GM18951 (cell line): Measurements from ENCODE around the gene BAHCC1.
"Not testable (repeated sequence)": the region's sequence is repeated elsewhere in the genome, so short reads cannot be mapped to it uniquely, and the experiment has no call there.

Experiments
- POLR2A ChIP-seq: IDR thresholded peaks from 4 replicates; pipeline ENCODE4 v1.6.1; 2011; ENCODE audit warnings: mild to moderate bottlenecking; ENCODE audit not compliant: insufficient read length, insufficient read depth; ENCODE audit errors: extremely low read depth
- in situ Hi-C: fragments of 300-500 bp; cut with MboI; formaldehyde crosslinking; loops from one replicate; pipeline ENCODE4 v1.12.0; 2022; ENCODE audit warnings: low sequenced_read_pairs, mixed read lengths, inconsistent platforms; ENCODE audit not compliant: unreplicated experiment

BAHCC1 gene

GRCh38 chr17:81359218-81359617 is 36.0 kb upstream of the BAHCC1 start:
- no peak for TF ChIP-seq POLR2A
- in situ Hi-C loops, result no loop called here

- in situ Hi-C loops, result not testable (repeated sequence)
Measured at GRCh38 chr17:81362001-81362400, 33.3 kb upstream of the BAHCC1 start.

- in situ Hi-C loops, result no loop called here
- no peak for TF ChIP-seq POLR2A
Measured at GRCh38 chr17:81364278-81365147, 30.7 kb upstream of the BAHCC1 start.

- no peak for TF ChIP-seq POLR2A
- in situ Hi-C loops, result no loop called here
Measured at GRCh38 chr17:81365148-81365600, 30.1 kb upstream of the BAHCC1 start.

- no peak for TF ChIP-seq POLR2A
- in situ Hi-C loops, result no loop called here
Measured at GRCh38 chr17:81365601-81366585, 29.4 kb upstream of the BAHCC1 start.

- no peak for TF ChIP-seq POLR2A
- in situ Hi-C loops, result no loop called here
Measured at GRCh38 chr17:81366648-81367047, 28.6 kb upstream of the BAHCC1 start.

GRCh38 chr17:81367171-81367570 is 28.1 kb upstream of the BAHCC1 start:
- no peak for TF ChIP-seq POLR2A
- in situ Hi-C loops, result no loop called here

GRCh38 chr17:81368161-81369022 is 26.9 kb upstream of the BAHCC1 start:
- in situ Hi-C loops, result no loop called here

GRCh38 chr17:81370294-81370693 is 25.0 kb upstream of the BAHCC1 start:
- in situ Hi-C loops, result no loop called here
- TF ChIP-seq POLR2A, result no peak

More at GRCh38 chr17:81368161-81369022, 26.9 kb upstream of the BAHCC1 start:
- TF ChIP-seq POLR2A, result no peak

GRCh38 chr17:81371910-81372760 is 23.1 kb upstream of the BAHCC1 start:
- in situ Hi-C loops, result no loop called here
- no peak for TF ChIP-seq POLR2A

GRCh38 chr17:81373536-81374160 is 21.6 kb upstream of the BAHCC1 start:
- in situ Hi-C loops, result no loop called here
- TF ChIP-seq POLR2A, result no peak
